ENCODE data around the gene LIMD2.

DNA sequence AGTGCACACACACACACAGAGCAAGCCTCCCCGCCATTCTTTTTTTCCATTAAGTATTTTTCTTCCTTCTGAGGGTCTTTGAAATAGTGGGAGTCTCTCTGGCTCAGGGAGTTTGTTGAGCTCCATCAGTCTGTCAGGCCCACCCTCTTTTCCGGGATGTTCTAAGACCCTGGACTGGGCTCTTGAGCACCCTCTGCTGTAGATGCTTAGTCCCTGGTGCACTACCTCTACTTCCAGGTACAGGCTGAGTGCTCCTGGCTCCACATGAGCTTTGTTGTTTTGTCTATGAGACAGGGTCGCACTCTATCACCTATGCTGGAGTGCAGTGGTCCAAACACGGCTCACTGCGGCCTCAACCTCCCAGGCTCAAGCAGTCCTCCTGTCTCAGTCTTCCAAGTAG, 20.7 kb downstream of the LIMD2 start:
- TF ChIP-seq, protein P1, sequence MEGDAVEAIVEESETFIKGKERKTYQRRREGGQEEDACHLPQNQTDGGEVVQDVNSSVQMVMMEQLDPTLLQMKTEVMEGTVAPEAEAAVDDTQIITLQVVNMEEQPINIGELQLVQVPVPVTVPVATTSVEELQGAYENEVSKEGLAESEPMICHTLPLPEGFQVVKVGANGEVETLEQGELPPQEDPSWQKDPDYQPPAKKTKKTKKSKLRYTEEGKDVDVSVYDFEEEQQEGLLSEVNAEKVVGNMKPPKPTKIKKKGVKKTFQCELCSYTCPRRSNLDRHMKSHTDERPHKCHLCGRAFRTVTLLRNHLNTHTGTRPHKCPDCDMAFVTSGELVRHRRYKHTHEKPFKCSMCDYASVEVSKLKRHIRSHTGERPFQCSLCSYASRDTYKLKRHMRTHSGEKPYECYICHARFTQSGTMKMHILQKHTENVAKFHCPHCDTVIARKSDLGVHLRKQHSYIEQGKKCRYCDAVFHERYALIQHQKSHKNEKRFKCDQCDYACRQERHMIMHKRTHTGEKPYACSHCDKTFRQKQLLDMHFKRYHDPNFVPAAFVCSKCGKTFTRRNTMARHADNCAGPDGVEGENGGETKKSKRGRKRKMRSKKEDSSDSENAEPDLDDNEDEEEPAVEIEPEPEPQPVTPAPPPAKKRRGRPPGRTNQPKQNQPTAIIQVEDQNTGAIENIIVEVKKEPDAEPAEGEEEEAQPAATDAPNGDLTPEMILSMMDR (IDR thresholded peaks at IDR 0.05), result no peak
- TF ChIP-seq POLR2A (IDR thresholded peaks at IDR 0.05), result no peak
